Neural progenitor cell (in vitro differentiated cells): ENCODE measurements around the gene CCSER1. TPM values are rescaled to one million over a fixed set of nuclear protein-coding genes. Genes with fewer than 3 reads are reported as not detected.

ENCODE experiments used
- DNase-seq: peaks from one replicate; pipeline ENCODE4 v3.0.0-alpha.2; 2016; ENCODE audit warnings: low spot score
- H2AFZ ChIP-seq: fragments of 200-600 bp; sonication (generic); replicated peaks from 2 replicates; pipeline ENCODE4 v1.6.1; 2016; ENCODE audit warnings: antibody characterized with exemption
- H3F3A ChIP-seq: fragments of 200-600 bp; sonication (generic); 2 replicates; pipeline ENCODE4 v1.6.1; 2016; ENCODE audit warnings: antibody characterized with exemption, low read depth
- H3K27ac ChIP-seq: fragments of 200-600 bp; sonication (generic); 2 replicates; pipeline ENCODE4 v1.5.1; 2016; ENCODE audit warnings: mild to moderate bottlenecking
- H3K27me3 ChIP-seq: fragments of 200-600 bp; sonication (generic); 2 replicates; pipeline ENCODE4 v1.6.1; 2016; ENCODE audit warnings: mild to moderate bottlenecking, moderate library complexity
- H3K36me3 ChIP-seq: fragments of 200-600 bp; sonication (generic); 2 replicates; pipeline ENCODE4 v1.5.1; 2016
- H3K4me1 ChIP-seq: fragments of 200-600 bp; sonication (generic); 2 replicates; pipeline ENCODE4 v1.6.1; 2016; ENCODE audit warnings: mixed run types
- H3K4me2 ChIP-seq: fragments of 200-600 bp; sonication (generic); 2 replicates; pipeline ENCODE4 v1.6.1; 2016
- H3K4me3 ChIP-seq: fragments of 200-600 bp; sonication (generic); 2 replicates; pipeline ENCODE4 v1.5.1; 2016
- H3K79me2 ChIP-seq: fragments of 200-600 bp; sonication (generic); 2 replicates; pipeline ENCODE4 v1.6.1; 2016; ENCODE audit warnings: low read depth
- H3K9ac ChIP-seq: fragments of 200-600 bp; sonication (generic); 2 replicates; pipeline ENCODE4 v1.6.1; 2016
- H3K9me3 ChIP-seq: fragments of 200-600 bp; sonication (generic); 2 replicates; pipeline ENCODE4 v1.5.1; 2016; ENCODE audit warnings: low read depth
- H4K20me1 ChIP-seq: fragments of 200-600 bp; sonication (generic); 2 replicates; pipeline ENCODE4 v1.6.1; 2016; ENCODE audit warnings: low read depth
- H3K27ac Mint-ChIP-seq: 3 replicates; pipeline ENCODE4 v1.8.0; 2021; ENCODE audit warnings: mixed read lengths
- H3K27me3 Mint-ChIP-seq: 2 replicates; pipeline ENCODE4 v1.8.0; 2022; ENCODE audit warnings: low read depth, mild to moderate bottlenecking, inconsistent platforms, moderate library complexity, mixed read lengths; ENCODE audit not compliant: insufficient read depth
- H3K36me3 Mint-ChIP-seq: 3 replicates; pipeline ENCODE4 v1.8.0; 2021; ENCODE audit warnings: mixed read lengths
- H3K4me1 Mint-ChIP-seq: 3 replicates; pipeline ENCODE4 v1.8.0; 2021; ENCODE audit warnings: mixed read lengths
- H3K4me3 Mint-ChIP-seq: 3 replicates; pipeline ENCODE4 v1.8.0; 2021; ENCODE audit warnings: mild to moderate bottlenecking, moderate library complexity, mixed read lengths
- H3K9me3 Mint-ChIP-seq: 3 replicates; pipeline ENCODE4 v1.8.0; 2020; ENCODE audit warnings: mixed read lengths
- CTCF ChIP-seq: fragments of 200-600 bp; sonication (generic); IDR thresholded peaks from 2 replicates; pipeline ENCODE4 v1.5.1; 2017; ENCODE audit warnings: antibody characterized with exemption, mild to moderate bottlenecking
- EZH2 ChIP-seq: fragments of 200-600 bp; sonication (generic); IDR thresholded peaks from 2 replicates; pipeline ENCODE4 v1.6.1; 2017; ENCODE audit warnings: antibody characterized with exemption, mild to moderate bottlenecking, moderate library complexity
- EZH2phosphoT487 ChIP-seq: fragments of 200-600 bp; sonication (generic); IDR thresholded peaks from 2 replicates; pipeline ENCODE4 v1.6.1; 2017; ENCODE audit warnings: antibody characterized with exemption
- total RNA-seq: library from RNA; depleted of rRNA; stranded (reverse); fragments of >200 nt; gene quantifications from 2 replicates; pipeline ENCODE4 v1.2.3, GENCODE V29; 2015; ENCODE audit warnings: low replicate concordance

The CCSER1 gene
- total RNA-seq, 1 donor from 2014 or later = 0.77 TPM

DNA sequence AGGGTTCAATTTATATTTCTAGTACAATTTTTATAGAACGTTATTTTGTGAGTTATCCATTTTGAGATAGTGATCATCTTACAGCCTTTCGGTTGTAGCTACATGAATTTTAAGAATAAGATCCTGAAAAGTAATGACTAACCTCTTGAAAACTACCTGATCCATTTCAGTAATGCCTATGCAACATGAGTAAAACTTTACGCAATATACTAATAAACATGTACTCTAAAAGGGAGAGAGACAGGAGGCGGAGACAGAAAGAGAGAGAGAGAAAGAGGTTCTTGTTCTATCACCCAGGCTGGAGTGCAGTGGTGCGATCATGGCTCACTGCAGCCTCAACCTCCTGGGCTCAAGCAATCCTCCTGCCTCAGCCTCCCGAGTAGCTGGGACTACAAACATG, 816.1 kb downstream of the CCSER1 start:
- Histone ChIP-seq H3K9ac (no peak overlapping the region), H3K4me3 (no peak overlapping the region), H2AFZ (no peak overlapping the region), H3K36me3 (no peaks in the 10 kb centered on the region), H3K4me2 (no peak overlapping the region), H3K79me2 (no peaks in the 10 kb centered on the region), H4K20me1 (no peaks in the 10 kb centered on the region), H3F3A (no peaks in the 10 kb centered on the region), H3K4me1 (no peaks in the 10 kb centered on the region), H3K27me3 (no peaks in the 10 kb centered on the region), H3K9me3 (no peaks in the 10 kb centered on the region), H3K27ac (no peak overlapping the region)
- Mint-ChIP-seq H3K27me3 (no peaks in the 10 kb centered on the region), H3K9me3 (no peaks in the 10 kb centered on the region), H3K4me3 (no peak overlapping the region), H3K36me3 (no peaks in the 10 kb centered on the region), H3K27ac (no peak overlapping the region), H3K4me1 (no peaks in the 10 kb centered on the region)
- TF ChIP-seq CTCF (no peak), EZH2 (no peak), EZH2phosphoT487 (no peak)
- no peak for DNase-seq

- H3K27ac ChIP-seq = no peak overlapping the region
- H3K27ac Mint-ChIP-seq = no peak overlapping the region
- H3K27me3 ChIP-seq = no peaks in the 10 kb centered on the region
- DNase-seq = no peak
- no peaks in the 10 kb centered on the region for H3K36me3 Mint-ChIP-seq
- no peaks in the 10 kb centered on the region for H3K27me3 Mint-ChIP-seq
- no peak overlapping the region for H3K4me2 ChIP-seq
- no peaks in the 10 kb centered on the region for H3K9me3 ChIP-seq
- no peaks in the 10 kb centered on the region for H3K79me2 ChIP-seq
- H4K20me1 ChIP-seq = no peaks in the 10 kb centered on the region
- H3K9me3 Mint-ChIP-seq = no peaks in the 10 kb centered on the region
- H3K36me3 ChIP-seq = no peaks in the 10 kb centered on the region
- no peak overlapping the region for H3K9ac ChIP-seq
- H3K4me1 Mint-ChIP-seq = no peaks in the 10 kb centered on the region
- no peaks in the 10 kb centered on the region for H3F3A ChIP-seq
- TF ChIP-seq EZH2 (no peak), EZH2phosphoT487 (no peak), CTCF (no peak)
- no peak overlapping the region for H2AFZ ChIP-seq
- no peaks in the 10 kb centered on the region for H3K4me1 ChIP-seq
- H3K4me3 ChIP-seq = no peak overlapping the region
- no peak overlapping the region for H3K4me3 Mint-ChIP-seq
These were observed 819.8 kb downstream of the CCSER1 start for GRCh38 chr4:90946945-90947344.

DNA sequence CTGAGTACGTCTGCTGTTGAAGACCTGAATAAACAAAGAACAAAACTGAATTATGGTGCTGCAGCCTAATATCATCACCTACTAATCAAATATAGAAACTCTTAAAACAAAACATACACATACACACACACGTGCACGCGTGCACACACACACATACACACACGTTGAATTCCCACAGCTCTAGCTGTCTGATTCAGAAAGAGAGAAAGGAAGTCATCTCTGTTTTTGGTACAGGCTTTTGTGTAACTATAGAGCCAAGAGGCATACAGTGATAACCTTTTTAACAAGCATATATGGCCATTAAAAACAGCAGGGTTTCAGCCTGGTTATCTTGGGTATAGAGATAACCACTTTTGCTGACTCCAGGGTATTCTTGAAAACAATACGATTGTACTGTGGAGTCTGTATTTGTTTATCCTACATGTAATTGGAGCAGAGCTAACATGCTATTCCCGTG, 823.2 kb downstream of the CCSER1 start:
- H3K27ac ChIP-seq = no peak overlapping the region
- H3K36me3 ChIP-seq = no peaks in the 10 kb centered on the region
- H4K20me1 ChIP-seq = no peaks in the 10 kb centered on the region
- no peaks in the 10 kb centered on the region for H3K4me1 ChIP-seq
- Mint-ChIP-seq H3K4me3 (no peak overlapping the region), H3K27me3 (no peaks in the 10 kb centered on the region), H3K4me1 (no peaks in the 10 kb centered on the region), H3K9me3 (no peaks in the 10 kb centered on the region), H3K36me3 (no peaks in the 10 kb centered on the region), H3K27ac (no peak overlapping the region)
- H3K9ac ChIP-seq = no peak overlapping the region
- TF ChIP-seq CTCF (no peak), EZH2phosphoT487 (no peak), EZH2 (no peak)
- DNase-seq = no peak
- H3F3A ChIP-seq = no peaks in the 10 kb centered on the region
- no peaks in the 10 kb centered on the region for H3K27me3 ChIP-seq
- no peaks in the 10 kb centered on the region for H3K79me2 ChIP-seq
- H3K4me2 ChIP-seq = no peak overlapping the region
- no peak overlapping the region for H3K4me3 ChIP-seq
- H2AFZ ChIP-seq = no peak overlapping the region
- no peaks in the 10 kb centered on the region for H3K9me3 ChIP-seq
